Cerebellar cortex (tissue), 1 donor: ENCODE results near the gene CDK2.
A peak's percentile ranks its signal among the peaks of the same experiment; 100 is the strongest.
"Not testable (repeated sequence)": the region's sequence is repeated elsewhere in the genome, so short reads cannot be mapped to it uniquely, and the experiment has no call there.

Experiments used
- DNase-seq: peaks from one replicate; pipeline ENCODE4 v3.0.0-alpha.2; 2015; ENCODE audit warnings: low spot score

Gene CDK2

GRCh38 chr12:55982319-55982936, 15.8 kb downstream of the CDK2 start:
- no peak for DNase-seq

GRCh38 chr12:55983232-55983842, 16.7 kb downstream of the CDK2 start:
- DNase-seq, result no peak

GRCh38 chr12:55984861-55985260, 18.2 kb downstream of the CDK2 start:
- DNase-seq, result no peak

GRCh38 chr12:55985341-55985740, 18.7 kb downstream of the CDK2 start:
- no peak for DNase-seq

- DNase-seq, result not testable (repeated sequence)
Observed at GRCh38 chr12:55985976-55986375, 19.3 kb downstream of the CDK2 start.

GRCh38 chr12:55991110-55991509, 24.5 kb downstream of the CDK2 start:
- DNase-seq, result no peak

GRCh38 chr12:55993230-55993853, 26.7 kb downstream of the CDK2 start:
- DNase-seq, result no peak

- DNase-seq, result no peak
Observed at GRCh38 chr12:55995366-55995765, 28.7 kb downstream of the CDK2 start.

GRCh38 chr12:55996201-55996714, 29.6 kb downstream of the CDK2 start:
- DNase-seq, result peak; percentile 84

GRCh38 chr12:55996715-55997534, 30.3 kb downstream of the CDK2 start, which contains the start of gene SUOX:
Gene SUOX (plus strand): TSS chr12:55997276. CDS start chr12:56002222, 4,946 bp downstream.
- peak; percentile 99 for DNase-seq

GRCh38 chr12:55997535-55997859, 30.9 kb downstream of the CDK2 start:
- no peak for DNase-seq

- not testable (repeated sequence) for DNase-seq
Observed at GRCh38 chr12:55999522-55999921, 32.9 kb downstream of the CDK2 start.

- DNase-seq, result not testable (repeated sequence)
Observed at GRCh38 chr12:55999999-56000540, 33.4 kb downstream of the CDK2 start.

- DNase-seq, result no peak
Observed at GRCh38 chr12:56001487-56002100, 35.0 kb downstream of the CDK2 start.

GRCh38 chr12:56003376-56003775, 36.7 kb downstream of the CDK2 start:
- not testable (repeated sequence) for DNase-seq

- no peak for DNase-seq
Observed at GRCh38 chr12:56004211-56004610, 37.6 kb downstream of the CDK2 start.

- DNase-seq, result peak; percentile 63
Observed at GRCh38 chr12:56007564-56008559, 41.2 kb downstream of the CDK2 start.

GRCh38 chr12:56010111-56010570, 43.5 kb downstream of the CDK2 start:
- DNase-seq, result no peak

- DNase-seq, result no peak
Observed at GRCh38 chr12:56011509-56012090, 45.0 kb downstream of the CDK2 start.

- DNase-seq, result no peak
Observed at GRCh38 chr12:56013482-56013881, 46.9 kb downstream of the CDK2 start.
